Caco-2 (cell line): ENCODE measurements around the gene GPR4. TPM values are rescaled to one million over a fixed set of nuclear protein-coding genes. Genes with fewer than 3 reads are reported as not detected.

Experiments used
- BruUV-seq: library from RNA; stranded (reverse); fragments of 400-500 nt; replicated peaks from 2 replicates; lab custom pipeline; 2021; lab: Mats Ljungman, UMichigan
- CTCF ChIA-PET: fragments of 300-600 bp; sonication (Branson Sonifier 250); formaldehyde crosslinking; loops from one replicate; lab custom pipeline; 2022; ENCODE audit warnings: antibody characterized with exemption; lab: Charles Lee
- POLR2A ChIA-PET: fragments of 300-600 bp; sonication (Branson Sonifier 250); formaldehyde crosslinking; loops from one replicate; lab custom pipeline; 2022; ENCODE audit warnings: antibody characterized with exemption; lab: Charles Lee
- DNase-seq, 2 experiments: peaks; one replicate each; pipeline versions ENCODE4 v3.0.0 to v3.0.0-alpha.2; 2020 to 2022
- H3K27me3 ChIP-seq: replicated peaks from 2 replicates; pipeline ENCODE4 v1.6.0; 2011; ENCODE audit warnings: low read length; ENCODE audit not compliant: control insufficient read depth, insufficient read depth
- H3K36me3 ChIP-seq: 2 replicates; pipeline ENCODE4 v1.5.1; 2011; ENCODE audit warnings: low read length; ENCODE audit not compliant: control insufficient read depth, insufficient read depth
- H3K4me1 ChIP-seq: fragments of 250-450 bp; sonication (Bioruptor Pico); 2 replicates; pipeline ENCODE4 v1.5.1; 2020; ENCODE audit warnings: mild to moderate bottlenecking
- H3K4me3 ChIP-seq: 2 replicates; pipeline ENCODE4 v1.5.1; 2011; ENCODE audit warnings: low read depth, mild to moderate bottlenecking, control low read depth, low read length
- H3K9me3 ChIP-seq: fragments of 250-450 bp; sonication (Bioruptor Pico); 2 replicates; pipeline ENCODE4 v1.5.1; 2020; ENCODE audit warnings: mild to moderate bottlenecking, moderate library complexity
- H3K27ac Mint-ChIP-seq: one replicate; pipeline ENCODE4 v1.8.0; 2022; ENCODE audit warnings: mixed read lengths; ENCODE audit not compliant: unreplicated experiment
- H3K27me3 Mint-ChIP-seq: one replicate; pipeline ENCODE4 v1.8.0; 2022; ENCODE audit warnings: mixed read lengths; ENCODE audit not compliant: insufficient read depth, unreplicated experiment
- H3K36me3 Mint-ChIP-seq: one replicate; pipeline ENCODE4 v1.8.0; 2022; ENCODE audit warnings: mild to moderate bottlenecking, mixed read lengths; ENCODE audit not compliant: insufficient read depth, unreplicated experiment
- H3K4me1 Mint-ChIP-seq: one replicate; pipeline ENCODE4 v1.8.0; 2022; ENCODE audit warnings: low read depth, mixed read lengths; ENCODE audit not compliant: unreplicated experiment
- H3K4me3 Mint-ChIP-seq: one replicate; pipeline ENCODE4 v1.8.0; 2022; ENCODE audit warnings: mild to moderate bottlenecking, moderate library complexity, mixed read lengths; ENCODE audit not compliant: unreplicated experiment
- H3K9me3 Mint-ChIP-seq: one replicate; pipeline ENCODE4 v1.8.0; 2022; ENCODE audit warnings: mixed read lengths; ENCODE audit not compliant: unreplicated experiment
- CTCF ChIP-seq, 2 experiments: fragments of 200-600 bp in 1 of 2; IDR thresholded peaks; 1 replicate in 1 of 2; 2 replicates in 1 of 2; pipeline versions ENCODE4 v1.5.1 to v1.8.0; 2011 to 2022; ENCODE audit warnings: antibody characterized with exemption in 1 of 2, control low read depth in 1 of 2, inconsistent platforms in 1 of 2, low read depth in 1 of 2, low read length in 1 of 2, mild to moderate bottlenecking in 1 of 2, moderate library complexity in 1 of 2; ENCODE audit not compliant: insufficient read depth in 1 of 2, severe bottlenecking in 1 of 2, unreplicated experiment in 1 of 2
- intact Hi-C: fragments of 100-400 bp; cut with micrococcal nuclease; formaldehyde crosslinking; loops from one replicate; pipeline ENCODE4 v1.10.0; 2022; ENCODE audit not compliant: unreplicated experiment
- total RNA-seq: library from RNA; stranded (reverse); gene quantifications from 2 replicates; pipeline ENCODE4 v1.2.3, GENCODE V29; 2022

GPR4 gene
- total RNA-seq, 1 experiment from 2014 or later, result not detected

GRCh38 chr19:45600340-45600885, 1.6 kb downstream of the GPR4 start:
- H3K36me3 ChIP-seq, result no peaks in the 10 kb centered on the region
- intact Hi-C loops, result no loop called here
- peaks cover 2% of the 10 kb centered on the region; the same call in 1 of the 2 replicates for H3K27me3 ChIP-seq
- ChIA-PET POLR2A (no interaction called here), CTCF (interaction anchor here (1.5 kb wide), 1 partner anchor 41 kb away, joined by 9 read pairs; no protein-coding TSS in a partner anchor)
- Mint-ChIP-seq H3K4me3 (no peak overlapping the region), H3K27ac (no peak overlapping the region), H3K27me3 (peaks cover 44% of the 10 kb centered on the region), H3K9me3 (no peaks in the 10 kb centered on the region), H3K36me3 (peaks cover 8% of the 10 kb centered on the region), H3K4me1 (peaks cover 19% of the 10 kb centered on the region)
- no peak overlapping the region for H3K4me3 ChIP-seq
- no TSS peak for BruUV-seq
- H3K4me1 ChIP-seq, result no peaks in the 10 kb centered on the region; the same call in 1 of the 2 replicates
- no peak for TF ChIP-seq CTCF (IDR thresholded peaks at IDR 0.05; ENCODE audit: insufficient read depth in 1 of 2, low read depth in 1 of 2, low read length in 1 of 2, severe bottlenecking in 1 of 2, unreplicated experiment in 1 of 2)
- no peaks in the 10 kb centered on the region for H3K9me3 ChIP-seq
- DNase-seq, result no peak

DNA sequence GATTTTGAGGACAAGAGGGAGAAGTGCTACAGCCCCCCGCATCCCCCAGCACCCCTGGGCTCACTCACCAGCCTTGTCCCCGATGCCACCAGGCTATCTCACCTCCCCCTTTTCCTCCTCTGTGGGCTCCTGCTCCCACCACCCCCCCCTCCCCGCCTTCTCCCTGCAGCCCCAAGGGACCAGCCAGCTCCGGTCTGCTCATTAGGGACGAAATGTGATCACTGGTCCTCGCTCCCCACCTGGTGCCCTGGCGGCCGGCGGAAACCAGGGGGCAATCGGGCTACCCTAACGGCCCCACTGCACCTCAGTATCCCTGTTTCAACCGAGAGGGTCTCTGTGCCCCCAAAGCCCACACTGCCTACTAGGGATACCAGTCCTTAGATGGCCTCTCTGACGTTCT, 2.7 kb downstream of the GPR4 start:
- Mint-ChIP-seq H3K27me3 (peaks cover 46% of the 10 kb centered on the region), H3K27ac (no peak overlapping the region), H3K36me3 (peaks cover 8% of the 10 kb centered on the region), H3K4me3 (no peak overlapping the region), H3K9me3 (no peaks in the 10 kb centered on the region), H3K4me1 (peaks cover 19% of the 10 kb centered on the region)
- Histone ChIP-seq H3K9me3 (no peaks in the 10 kb centered on the region), H3K4me1 (no peaks in the 10 kb centered on the region; the same call in 1 of the 2 replicates), H3K36me3 (no peaks in the 10 kb centered on the region), H3K27me3 (peaks cover 2% of the 10 kb centered on the region; the same call in 1 of the 2 replicates), H3K4me3 (no peak overlapping the region)
- ChIA-PET CTCF (interaction anchor here (1.8 to 1.9 kb wide), 2 partner anchors 15 to 42 kb away, joined by 3 to 9 read pairs; no protein-coding TSS in a partner anchor), POLR2A (no interaction called here)
- DNase-seq, result no peak
- no peak for TF ChIP-seq CTCF (IDR thresholded peaks at IDR 0.05; ENCODE audit: insufficient read depth in 1 of 2, low read depth in 1 of 2, low read length in 1 of 2, severe bottlenecking in 1 of 2, unreplicated experiment in 1 of 2)
- no TSS peak for BruUV-seq
- intact Hi-C loops, result no loop called here

GRCh38 chr19:45598267-45599001, 3.6 kb downstream of the GPR4 start:
- Mint-ChIP-seq H3K4me1 (peaks cover 19% of the 10 kb centered on the region), H3K9me3 (no peaks in the 10 kb centered on the region), H3K4me3 (no peak overlapping the region), H3K27ac (no peak overlapping the region), H3K27me3 (peaks cover 46% of the 10 kb centered on the region), H3K36me3 (peaks cover 8% of the 10 kb centered on the region)
- H3K36me3 ChIP-seq, result no peaks in the 10 kb centered on the region
- H3K9me3 ChIP-seq, result no peaks in the 10 kb centered on the region
- no peaks in the 10 kb centered on the region; the same call in 1 of the 2 replicates for H3K4me1 ChIP-seq
- ChIA-PET CTCF (interaction anchor here (1.8 to 1.9 kb wide), 2 partner anchors 14 to 43 kb away, joined by 3 to 9 read pairs; no protein-coding TSS in a partner anchor), POLR2A (no interaction called here)
- peaks cover 2% of the 10 kb centered on the region; the same call in 1 of the 2 replicates for H3K27me3 ChIP-seq
- intact Hi-C loops, result no loop called here
- no TSS peak for BruUV-seq
- no peak for TF ChIP-seq CTCF (IDR thresholded peaks at IDR 0.05; ENCODE audit: insufficient read depth in 1 of 2, low read depth in 1 of 2, low read length in 1 of 2, severe bottlenecking in 1 of 2, unreplicated experiment in 1 of 2)
- no peak overlapping the region for H3K4me3 ChIP-seq
- DNase-seq, result no peak
